Ovary (tissue), 3 donors: ENCODE results near the gene MMAB.

Experiments used
- EP300 ChIP-seq: sonication (generic); formaldehyde crosslinking; IDR thresholded peaks from one replicate; pipeline ENCODE4 v1.6.1; 2017; ENCODE audit warnings: antibody characterized with exemption
- POLR2A ChIP-seq: fragments of 450-650 bp; IDR thresholded peaks from one replicate; pipeline ENCODE4 v1.6.1; 2017; ENCODE audit warnings: antibody characterized with exemption, mild to moderate bottlenecking, moderate library complexity
- TF ChIP-seq, protein P1 (sequence below), 3 donors: fragments of 450-650 bp in 2 of 3; fragments of 200-600 bp in 1 of 3; IDR thresholded peaks; one replicate each; pipeline versions ENCODE4 v1.5.1 to v1.8.0; 2016 to 2022; ENCODE audit warnings: antibody characterized with exemption in 3 of 3, mild to moderate bottlenecking in 1 of 3
- donor health status: DM: no; HTN: no; CAD: no.

DNA sequence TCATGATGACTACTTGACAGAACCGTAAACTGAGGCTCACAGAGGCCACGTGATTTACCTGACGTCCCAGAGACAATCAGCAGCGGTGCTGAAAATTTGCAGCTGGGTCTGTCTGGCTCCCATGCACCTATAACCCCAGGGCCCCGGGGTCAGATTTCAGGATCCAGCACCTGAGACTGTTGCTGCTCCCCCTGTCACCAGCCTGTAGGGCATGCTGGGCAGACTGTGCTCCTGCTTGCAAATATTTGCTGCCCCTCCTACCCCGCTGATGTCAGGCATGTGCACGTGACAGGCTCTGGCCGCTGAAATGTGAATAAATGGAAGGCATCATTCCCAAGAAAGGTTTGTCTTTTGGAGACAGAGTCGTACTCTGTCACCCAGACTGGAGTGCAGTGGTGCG lies 6.0 kb downstream of the MMAB start:
- TF ChIP-seq, protein P1, sequence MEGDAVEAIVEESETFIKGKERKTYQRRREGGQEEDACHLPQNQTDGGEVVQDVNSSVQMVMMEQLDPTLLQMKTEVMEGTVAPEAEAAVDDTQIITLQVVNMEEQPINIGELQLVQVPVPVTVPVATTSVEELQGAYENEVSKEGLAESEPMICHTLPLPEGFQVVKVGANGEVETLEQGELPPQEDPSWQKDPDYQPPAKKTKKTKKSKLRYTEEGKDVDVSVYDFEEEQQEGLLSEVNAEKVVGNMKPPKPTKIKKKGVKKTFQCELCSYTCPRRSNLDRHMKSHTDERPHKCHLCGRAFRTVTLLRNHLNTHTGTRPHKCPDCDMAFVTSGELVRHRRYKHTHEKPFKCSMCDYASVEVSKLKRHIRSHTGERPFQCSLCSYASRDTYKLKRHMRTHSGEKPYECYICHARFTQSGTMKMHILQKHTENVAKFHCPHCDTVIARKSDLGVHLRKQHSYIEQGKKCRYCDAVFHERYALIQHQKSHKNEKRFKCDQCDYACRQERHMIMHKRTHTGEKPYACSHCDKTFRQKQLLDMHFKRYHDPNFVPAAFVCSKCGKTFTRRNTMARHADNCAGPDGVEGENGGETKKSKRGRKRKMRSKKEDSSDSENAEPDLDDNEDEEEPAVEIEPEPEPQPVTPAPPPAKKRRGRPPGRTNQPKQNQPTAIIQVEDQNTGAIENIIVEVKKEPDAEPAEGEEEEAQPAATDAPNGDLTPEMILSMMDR (IDR thresholded peaks at IDR 0.05): no peak
- TF ChIP-seq POLR2A (no peak), EP300 (no peak)
